ENCODE measurements around the gene R3HDML.

Gene R3HDML

DNA sequence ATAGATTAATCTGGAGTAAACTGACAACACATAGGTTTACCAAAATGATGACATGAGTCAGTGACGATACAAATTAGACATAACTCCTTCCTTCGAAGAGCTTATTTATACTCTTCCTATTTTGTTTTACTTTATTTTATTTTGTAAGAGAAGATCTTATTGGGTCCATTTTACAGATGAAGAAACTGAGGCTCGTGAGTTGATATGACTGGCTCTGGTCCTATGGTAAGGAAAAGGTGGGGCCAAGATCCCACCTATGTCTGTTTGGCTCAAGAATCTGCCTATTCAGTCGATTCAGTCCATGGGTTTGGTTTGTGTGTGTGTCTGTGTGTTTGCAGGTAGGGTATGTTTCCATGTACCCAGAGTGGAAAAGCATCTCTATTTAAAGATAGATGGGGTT is 8.4 kb upstream of the R3HDML start:
- H3K9ac ChIP-seq (ENCODE audit: low read length) = no peak overlapping the region
- 56% methylated on average over 2 of the region's 4 CpGs for WGBS

DNA sequence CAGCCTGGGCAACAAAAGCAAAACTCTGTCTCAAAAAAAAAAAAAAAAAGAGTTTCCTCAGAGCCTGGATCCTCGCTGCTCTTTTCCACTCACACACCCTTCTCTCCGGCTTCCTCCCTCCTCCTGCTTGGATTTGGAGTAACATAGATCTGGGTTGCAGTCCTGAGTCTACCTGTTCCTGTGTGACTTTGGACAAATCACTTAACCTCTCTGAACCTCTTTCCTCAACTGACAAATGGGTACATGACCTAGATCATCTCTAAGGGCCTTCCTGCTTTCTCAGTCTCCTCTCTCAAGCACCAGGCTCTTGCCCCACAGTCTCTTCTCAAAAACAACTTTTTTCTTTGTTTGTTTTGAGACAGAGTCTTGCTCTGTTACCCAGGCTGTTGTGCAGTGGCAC is 5.6 kb upstream of the R3HDML start:
- peaks cover 16 to 67% of the 10 kb centered on the region in 2 experiments for H3K27me3 ChIP-seq (ENCODE audit: control insufficient read depth in 1 of 2, insufficient read depth in 1 of 2, low read length in 2 of 2)
- H2BK120ac ChIP-seq (ENCODE audit: low read depth, low read length) = no peak overlapping the region
- H2BK5ac ChIP-seq (ENCODE audit: low read depth, low read length, poor library complexity, severe bottlenecking) = no peak overlapping the region
- no peak overlapping the region for H4K91ac ChIP-seq (ENCODE audit: low read length)
- H3K4me2 ChIP-seq (ENCODE audit: low read length, poor library complexity, severe bottlenecking) = no peak overlapping the region
- H3K9me3 ChIP-seq (ENCODE audit: control insufficient read depth, low read length) = no peaks in the 10 kb centered on the region
- H2BK15ac ChIP-seq (ENCODE audit: low read depth, poor library complexity, severe bottlenecking) = no peak overlapping the region
- no peak overlapping the region for H3K9ac ChIP-seq (ENCODE audit: low read length)
- 94% methylated on average over 2 of the region's 2 CpGs for WGBS
- no peak overlapping the region for H3K18ac ChIP-seq (ENCODE audit: low read depth in 1 of 2, low read length in 2 of 2)
- no peak overlapping the region for H3K4ac ChIP-seq (ENCODE audit: low read depth in 1 of 2, low read length in 2 of 2)
- H3K36me3 ChIP-seq (ENCODE audit: control insufficient read depth in 1 of 2, insufficient read depth in 2 of 2, low read depth in 1 of 2, low read length in 2 of 2) = no peaks in the 10 kb centered on the region
- H2BK12ac ChIP-seq (ENCODE audit: low read length in 2 of 2) = no peak overlapping the region
- no peak overlapping the region for H2AK5ac ChIP-seq (ENCODE audit: low read length, severe bottlenecking)
- no peak overlapping the region for H2AFZ ChIP-seq (ENCODE audit: low read depth, low read length)
- no peak overlapping the region for H3K27ac ChIP-seq (ENCODE audit: low read length, poor library complexity, severe bottlenecking)
- DNase-seq = no peak
- no peak overlapping the region for H3K14ac ChIP-seq (ENCODE audit: low read length in 2 of 2)
- no peak overlapping the region for H3K4me3 ChIP-seq (ENCODE audit: insufficient read depth in 1 of 2, low read depth in 1 of 2, low read length in 2 of 2)
- peaks cover 14% of the 10 kb centered on the region for H3K4me1 ChIP-seq (ENCODE audit: control insufficient read depth, insufficient read depth, low read depth, low read length)
- H3K23ac ChIP-seq (ENCODE audit: low read length in 2 of 2) = no peak overlapping the region
- no peak overlapping the region for H4K8ac ChIP-seq (ENCODE audit: low read length)
- H3K79me1 ChIP-seq (replicated peaks; ENCODE audit: low read length, poor library complexity, severe bottlenecking) = no peaks in the 10 kb centered on the region

More for the DNA sequence above, 8.4 kb upstream of the R3HDML start:
- no peak overlapping the region for H2BK15ac ChIP-seq (ENCODE audit: low read depth, poor library complexity, severe bottlenecking)
- H3K27ac ChIP-seq (ENCODE audit: low read length, poor library complexity, severe bottlenecking) = no peak overlapping the region
- peaks cover 0 to 39% of the 10 kb centered on the region in 2 experiments for H3K27me3 ChIP-seq (ENCODE audit: control insufficient read depth in 1 of 2, insufficient read depth in 1 of 2, low read length in 2 of 2)
- DNase-seq = no peak
- H4K91ac ChIP-seq (ENCODE audit: low read length) = no peak overlapping the region
- no peak overlapping the region for H3K18ac ChIP-seq (ENCODE audit: low read depth in 1 of 2, low read length in 2 of 2)
- H3K14ac ChIP-seq (ENCODE audit: low read length in 2 of 2) = no peak overlapping the region
- H3K4me1 ChIP-seq (ENCODE audit: control insufficient read depth, insufficient read depth, low read depth, low read length) = peaks cover 13% of the 10 kb centered on the region
- H3K4ac ChIP-seq (ENCODE audit: low read depth in 1 of 2, low read length in 2 of 2) = no peak overlapping the region
- no peak overlapping the region for H2BK12ac ChIP-seq (ENCODE audit: low read length in 2 of 2)
- H3K4me2 ChIP-seq (ENCODE audit: low read length, poor library complexity, severe bottlenecking) = no peak overlapping the region
- no peaks in the 10 kb centered on the region for H3K36me3 ChIP-seq (ENCODE audit: control insufficient read depth in 1 of 2, insufficient read depth in 2 of 2, low read depth in 1 of 2, low read length in 2 of 2)
- H2AK5ac ChIP-seq (ENCODE audit: low read length, severe bottlenecking) = no peak overlapping the region
- H4K8ac ChIP-seq (ENCODE audit: low read length) = no peak overlapping the region
- H2AFZ ChIP-seq (ENCODE audit: low read depth, low read length) = no peak overlapping the region
- no peaks in the 10 kb centered on the region for H3K9me3 ChIP-seq (ENCODE audit: control insufficient read depth, low read length)
- H3K79me1 ChIP-seq (replicated peaks; ENCODE audit: low read length, poor library complexity, severe bottlenecking) = no peaks in the 10 kb centered on the region
- no peak overlapping the region for H2BK5ac ChIP-seq (ENCODE audit: low read depth, low read length, poor library complexity, severe bottlenecking)
- H3K4me3 ChIP-seq (ENCODE audit: insufficient read depth in 1 of 2, low read depth in 1 of 2, low read length in 2 of 2) = no peak overlapping the region
- no peak overlapping the region for H2BK120ac ChIP-seq (ENCODE audit: low read depth, low read length)
- no peak overlapping the region for H3K23ac ChIP-seq (ENCODE audit: low read length in 2 of 2)

DNA sequence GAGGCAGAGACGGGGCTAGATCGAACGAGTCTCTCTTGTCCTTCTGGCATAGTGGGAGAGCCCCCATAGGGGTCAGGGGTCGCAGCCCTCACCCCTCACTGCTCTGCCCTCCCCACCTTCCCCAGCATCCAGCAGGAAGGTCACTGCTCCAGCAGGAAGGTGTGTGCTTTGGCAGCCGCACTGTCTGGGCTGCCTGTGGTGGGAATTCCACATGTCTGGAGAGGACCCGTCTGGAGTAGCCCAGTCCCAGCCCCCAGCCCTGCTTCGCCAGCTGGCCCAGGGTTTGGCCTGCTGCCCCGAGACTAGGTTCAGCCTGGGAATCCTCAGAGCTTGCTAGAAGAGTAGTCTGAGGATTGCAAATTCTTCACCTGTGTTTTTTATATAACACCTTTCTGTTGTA is 2.5 kb upstream of the R3HDML start:
- Histone ChIP-seq H3K36me3 (ENCODE audit: control insufficient read depth in 1 of 2, insufficient read depth in 2 of 2, low read depth in 1 of 2, low read length in 2 of 2) (no peaks in the 10 kb centered on the region), H3K27me3 (ENCODE audit: control insufficient read depth in 1 of 2, insufficient read depth in 1 of 2, low read length in 2 of 2) (peaks cover 31 to 71% of the 10 kb centered on the region in 2 experiments), H3K4me1 (ENCODE audit: control insufficient read depth, insufficient read depth, low read depth, low read length) (peaks cover 7% of the 10 kb centered on the region), H2BK15ac (ENCODE audit: low read depth, poor library complexity, severe bottlenecking) (no peak overlapping the region), H3K79me1 (replicated peaks; ENCODE audit: low read length, poor library complexity, severe bottlenecking) (no peaks in the 10 kb centered on the region), H3K23ac (ENCODE audit: low read length in 2 of 2) (no peak overlapping the region), H3K4me2 (ENCODE audit: low read length, poor library complexity, severe bottlenecking) (no peak overlapping the region), H3K14ac (ENCODE audit: low read length in 2 of 2) (no peak overlapping the region), H3K4ac (ENCODE audit: low read depth in 1 of 2, low read length in 2 of 2) (no peak overlapping the region), H3K4me3 (ENCODE audit: insufficient read depth in 1 of 2, low read depth in 1 of 2, low read length in 2 of 2) (no peak overlapping the region), H4K8ac (ENCODE audit: low read length) (no peak overlapping the region), H3K18ac (ENCODE audit: low read depth in 1 of 2, low read length in 2 of 2) (no peak overlapping the region), H3K9me3 (ENCODE audit: control insufficient read depth, low read length) (no peaks in the 10 kb centered on the region), H2BK120ac (ENCODE audit: low read depth, low read length) (no peak overlapping the region), H2BK5ac (ENCODE audit: low read depth, low read length, poor library complexity, severe bottlenecking) (no peak overlapping the region), H3K9ac (ENCODE audit: low read length) (no peak overlapping the region), H2AK5ac (ENCODE audit: low read length, severe bottlenecking) (no peak overlapping the region), H2AFZ (ENCODE audit: low read depth, low read length) (no peak overlapping the region), H4K91ac (ENCODE audit: low read length) (no peak overlapping the region), H3K27ac (ENCODE audit: low read length, poor library complexity, severe bottlenecking) (no peak overlapping the region), H2BK12ac (ENCODE audit: low read length in 2 of 2) (no peak overlapping the region)
- DNase-seq = no peak
- WGBS = 55% methylated on average over 7 of the region's 8 CpGs

DNA sequence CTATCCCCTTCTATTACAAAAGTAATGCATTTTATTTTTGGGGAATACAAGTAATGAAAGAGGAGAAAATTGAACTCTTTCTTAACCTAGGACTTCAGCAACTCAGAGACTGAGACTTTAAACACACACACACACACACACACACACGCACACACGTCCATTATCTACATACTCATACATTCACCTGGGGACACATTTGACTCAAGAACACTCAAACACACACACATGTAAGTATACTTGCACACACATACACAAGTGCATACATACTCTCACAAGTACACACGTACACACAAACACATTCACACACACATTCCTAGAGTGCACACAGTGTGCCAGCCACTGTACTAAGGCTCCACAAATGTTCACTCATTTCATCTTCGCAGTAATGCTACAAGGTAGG is 2.1 kb upstream of the R3HDML start:
- 78% methylated on average over 4 of the region's 4 CpGs for WGBS
- no peak overlapping the region for H3K9ac ChIP-seq (ENCODE audit: low read length)

More for the DNA sequence above, 2.1 kb upstream of the R3HDML start:
- H4K8ac ChIP-seq (ENCODE audit: low read length) = no peak overlapping the region
- H3K4me1 ChIP-seq (ENCODE audit: control insufficient read depth, insufficient read depth, low read depth, low read length) = peaks cover 7% of the 10 kb centered on the region
- H3K23ac ChIP-seq (ENCODE audit: low read length in 2 of 2) = no peak overlapping the region
- no peak overlapping the region for H2BK5ac ChIP-seq (ENCODE audit: low read depth, low read length, poor library complexity, severe bottlenecking)
- no peak overlapping the region for H2BK12ac ChIP-seq (ENCODE audit: low read length in 2 of 2)
- H2BK120ac ChIP-seq (ENCODE audit: low read depth, low read length) = no peak overlapping the region
- no peak overlapping the region for H3K4me3 ChIP-seq (ENCODE audit: insufficient read depth in 1 of 2, low read depth in 1 of 2, low read length in 2 of 2)
- no peak for DNase-seq
- no peaks in the 10 kb centered on the region for H3K79me1 ChIP-seq (replicated peaks; ENCODE audit: low read length, poor library complexity, severe bottlenecking)
- H3K4me2 ChIP-seq (ENCODE audit: low read length, poor library complexity, severe bottlenecking) = no peak overlapping the region
- no peak overlapping the region for H2BK15ac ChIP-seq (ENCODE audit: low read depth, poor library complexity, severe bottlenecking)
- no peaks in the 10 kb centered on the region for H3K36me3 ChIP-seq (ENCODE audit: control insufficient read depth in 1 of 2, insufficient read depth in 2 of 2, low read depth in 1 of 2, low read length in 2 of 2)
- no peak overlapping the region for H2AK5ac ChIP-seq (ENCODE audit: low read length, severe bottlenecking)
- no peak overlapping the region for H3K27ac ChIP-seq (ENCODE audit: low read length, poor library complexity, severe bottlenecking)
- no peak overlapping the region for H4K91ac ChIP-seq (ENCODE audit: low read length)
- H2AFZ ChIP-seq (ENCODE audit: low read depth, low read length) = no peak overlapping the region
- peaks cover 31 to 68% of the 10 kb centered on the region in 2 experiments for H3K27me3 ChIP-seq (ENCODE audit: control insufficient read depth in 1 of 2, insufficient read depth in 1 of 2, low read length in 2 of 2)
- H3K9me3 ChIP-seq (ENCODE audit: control insufficient read depth, low read length) = no peaks in the 10 kb centered on the region
- H3K18ac ChIP-seq (ENCODE audit: low read depth in 1 of 2, low read length in 2 of 2) = no peak overlapping the region
- no peak overlapping the region for H3K4ac ChIP-seq (ENCODE audit: low read depth in 1 of 2, low read length in 2 of 2)
- no peak overlapping the region for H3K14ac ChIP-seq (ENCODE audit: low read length in 2 of 2)
